ENCODE results near the gene KISS1.

Gene KISS1

DNA sequence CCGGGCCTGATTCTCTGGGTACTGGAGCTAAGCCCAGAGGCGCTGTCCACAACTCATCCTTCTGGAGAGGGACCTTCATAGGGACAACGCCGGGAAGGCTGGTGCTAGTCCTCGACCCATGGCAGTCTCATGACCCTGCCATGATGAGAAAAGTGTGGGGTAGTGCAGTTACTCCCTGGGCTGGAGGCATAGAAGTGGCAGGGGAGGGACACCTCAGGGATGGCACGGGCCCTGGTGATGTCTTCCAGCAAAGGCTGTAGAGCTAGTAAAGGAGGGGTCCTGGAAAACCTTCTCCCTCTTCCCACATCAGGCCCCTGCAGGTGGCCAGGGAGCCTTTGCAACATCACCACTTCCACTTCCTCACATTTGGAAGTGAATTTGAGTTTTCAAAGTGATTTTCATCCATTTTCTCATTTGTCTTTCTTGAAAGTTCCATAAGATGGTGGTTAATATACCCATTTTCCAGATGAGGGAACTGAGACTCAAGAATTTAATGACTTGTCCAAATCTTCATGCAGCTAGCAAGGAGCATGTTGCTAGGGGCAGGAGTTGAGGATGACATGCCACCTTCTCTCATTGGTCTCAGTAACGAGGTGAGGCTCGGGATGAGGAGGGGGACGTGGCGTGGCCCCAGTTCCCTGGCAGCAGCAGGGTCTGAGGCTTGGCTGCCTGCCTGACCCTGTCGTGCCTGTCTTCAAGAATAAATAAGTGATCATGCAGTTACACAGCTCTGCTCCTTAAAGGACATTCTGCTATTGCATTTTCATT lies 20.8 kb upstream of the KISS1 start:
- no peak for DNase-seq

- DNase-seq = no peak
Measured at GRCh38 chr1:204216236-204216635, 19.9 kb upstream of the KISS1 start.

- DNase-seq = no peak
Measured at GRCh38 chr1:204213668-204214662, 17.7 kb upstream of the KISS1 start, which contains the start of gene GOLT1A. GOLT1A (minus strand) TSS chr1:204213988; CDS start chr1:204213906, 82 bp downstream.

GRCh38 chr1:204212715-204213114 lies 16.4 kb upstream of the KISS1 start:
- DNase-seq = no peak

GRCh38 chr1:204211046-204211445 lies 14.8 kb upstream of the KISS1 start:
- no peak for DNase-seq

GRCh38 chr1:204207136-204207616 lies 10.9 kb upstream of the KISS1 start:
- peak; percentile 30 for DNase-seq

- DNase-seq = no peak
Measured at GRCh38 chr1:204206121-204206520, 9.8 kb upstream of the KISS1 start.

DNA sequence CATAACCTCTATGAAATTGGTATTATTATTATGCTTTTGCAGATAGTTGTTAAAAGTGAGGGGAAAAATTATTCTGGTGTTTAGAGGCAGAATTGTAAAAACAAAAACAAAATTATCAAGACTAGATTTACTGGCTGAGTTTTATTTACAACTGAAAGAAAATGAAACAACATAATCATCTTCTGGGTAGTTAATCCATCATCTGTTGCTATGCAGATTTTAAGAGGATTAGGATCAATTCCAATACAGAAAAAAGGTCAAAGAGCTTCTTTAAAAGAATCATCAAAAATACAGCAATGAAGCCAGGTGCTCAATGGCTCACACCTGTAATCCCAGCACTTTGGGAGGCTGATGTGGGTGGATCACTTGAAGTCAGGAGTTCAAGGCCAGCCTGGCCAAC lies 9.2 kb upstream of the KISS1 start:
- no peak for DNase-seq

DNA sequence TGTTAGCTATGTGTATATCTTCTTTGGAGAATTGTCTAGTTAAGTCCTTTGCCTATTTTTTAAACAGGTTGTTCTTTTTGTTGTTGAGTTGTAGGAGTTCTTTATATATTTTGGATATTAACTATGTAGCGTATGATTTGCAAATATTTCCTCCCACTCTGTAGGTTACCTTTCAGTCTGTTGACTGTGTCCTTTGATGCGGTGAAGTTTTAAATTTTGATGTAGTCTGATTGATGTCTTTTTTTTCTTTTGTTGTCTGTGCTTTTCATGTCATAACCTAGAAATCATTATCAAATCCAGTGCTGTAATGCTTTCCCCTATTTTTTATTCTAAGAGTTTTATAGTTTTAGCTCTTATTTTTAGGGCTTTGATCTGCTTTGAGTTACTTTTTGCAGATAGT lies 8.7 kb upstream of the KISS1 start:
- no peak for DNase-seq

- no peak for DNase-seq
Measured at GRCh38 chr1:204203206-204203767, 7.0 kb upstream of the KISS1 start.

DNA sequence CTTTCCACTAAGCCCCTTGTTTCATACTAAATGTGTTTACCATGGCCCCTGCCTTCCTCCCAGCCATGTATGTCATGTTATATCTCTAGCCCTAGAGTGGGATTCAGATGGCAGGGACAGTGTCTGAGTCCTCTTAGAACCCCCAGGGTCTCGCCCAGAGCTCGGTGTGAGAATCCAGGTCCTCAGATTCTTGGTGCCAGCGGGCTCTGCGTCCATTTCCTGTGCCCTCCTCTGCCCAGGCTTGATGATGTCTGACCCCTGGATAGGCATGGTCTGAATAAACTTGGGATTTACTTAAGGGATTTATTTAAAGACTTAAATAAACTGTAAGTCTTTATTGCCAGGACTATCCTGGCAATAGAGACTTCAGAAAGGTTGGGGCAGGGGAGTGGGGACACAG lies 6.2 kb upstream of the KISS1 start:
- DNase-seq = no peak

GRCh38 chr1:204201348-204202040 lies 5.2 kb upstream of the KISS1 start:
- DNase-seq = no peak

- DNase-seq = no peak
Measured at GRCh38 chr1:204199579-204199978, 3.3 kb upstream of the KISS1 start.

DNA sequence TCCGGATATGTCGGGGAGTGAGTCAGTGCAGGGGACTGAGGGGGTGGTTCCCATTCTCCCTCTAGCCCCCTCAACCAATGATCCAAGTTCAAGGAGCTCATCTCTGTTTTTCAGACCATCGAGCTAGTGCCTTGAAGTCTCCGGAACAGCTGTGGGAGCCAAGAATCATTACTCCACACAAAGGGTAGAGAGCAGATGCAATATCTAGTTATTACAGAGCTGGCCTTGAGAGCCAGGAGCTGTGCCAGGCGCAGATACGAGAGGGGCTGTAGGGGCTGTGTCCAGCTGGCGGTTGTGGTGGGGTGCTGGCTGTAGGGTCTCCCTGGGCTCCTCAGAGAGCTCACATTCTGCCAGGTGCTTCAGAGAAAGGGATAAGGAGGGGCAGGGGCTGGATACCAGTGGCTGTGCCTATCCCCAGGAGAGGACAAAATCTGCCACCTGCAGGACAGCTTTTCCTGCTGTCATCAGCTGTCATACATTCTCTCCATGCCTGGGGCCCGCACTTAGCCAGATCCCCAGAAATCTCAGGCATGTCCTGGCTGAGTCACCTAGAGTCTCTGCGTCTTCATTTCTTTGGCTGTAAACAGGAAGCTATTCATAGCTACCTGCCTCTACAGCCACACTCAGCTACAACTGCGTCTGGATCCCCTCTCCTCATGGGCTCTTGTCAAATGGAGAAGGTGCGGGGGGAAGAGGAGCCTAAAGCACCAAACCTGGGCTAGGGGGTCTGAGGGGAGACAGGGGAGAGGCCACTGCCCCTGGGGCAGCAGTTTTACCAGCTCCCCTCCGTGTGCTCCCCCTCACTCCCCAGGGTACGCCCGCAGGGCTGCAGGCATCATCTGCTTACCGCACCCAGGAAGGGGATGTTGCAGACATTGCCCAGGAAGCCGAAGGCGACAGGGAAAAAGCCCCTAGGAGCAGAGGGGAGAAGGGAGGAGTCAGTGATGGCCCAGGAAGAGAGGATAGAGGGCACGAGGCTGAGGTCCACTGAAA lies 2.4 kb upstream of the KISS1 start:
- peak; percentile 35 for DNase-seq

DNA sequence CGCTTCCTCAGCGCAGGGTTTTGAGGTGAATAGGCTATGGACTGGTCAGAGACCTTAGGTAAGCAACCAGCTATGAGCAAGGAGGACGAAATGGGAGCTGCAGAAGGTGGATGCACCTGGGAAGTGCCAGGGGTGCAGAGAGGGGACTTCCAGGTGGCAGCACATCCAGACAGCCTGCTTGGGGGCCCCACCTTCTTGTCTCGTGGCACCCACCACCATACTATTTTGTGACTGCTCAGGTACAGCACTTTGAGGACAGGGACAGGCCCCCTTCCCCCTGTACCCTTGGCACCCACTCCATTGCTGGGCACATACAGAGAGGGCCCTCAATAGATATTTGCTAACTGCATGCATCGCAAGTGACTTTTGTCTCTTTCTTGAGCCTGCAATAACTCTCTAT lies 777 bp upstream of the KISS1 start:
- DNase-seq = no peak

DNA sequence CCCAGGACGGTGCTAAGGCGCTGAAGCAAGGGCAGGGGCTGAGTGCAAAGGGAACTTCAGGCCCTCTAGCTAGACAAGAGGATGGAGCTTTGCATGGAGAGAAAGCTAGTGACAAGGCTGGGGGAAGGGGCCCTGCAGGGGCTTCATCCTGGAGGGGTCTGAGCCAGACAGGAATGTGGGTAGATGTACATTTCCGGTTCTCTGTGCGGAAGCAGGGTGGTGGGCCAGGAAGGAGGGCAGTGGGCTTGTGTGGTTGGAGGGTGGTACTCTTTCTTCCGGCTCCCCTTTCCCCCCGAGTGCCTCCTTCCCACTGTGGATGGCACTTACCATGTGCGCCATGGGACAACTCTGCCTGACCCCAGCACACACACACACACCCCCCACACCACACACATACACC lies 1.5 kb downstream of the KISS1 start:
- DNase-seq = no peak

- no peak for DNase-seq
Measured at GRCh38 chr1:204194080-204194479, 2.2 kb downstream of the KISS1 start.

- no peak for DNase-seq
Measured at GRCh38 chr1:204192589-204193352, 3.5 kb downstream of the KISS1 start.

DNA sequence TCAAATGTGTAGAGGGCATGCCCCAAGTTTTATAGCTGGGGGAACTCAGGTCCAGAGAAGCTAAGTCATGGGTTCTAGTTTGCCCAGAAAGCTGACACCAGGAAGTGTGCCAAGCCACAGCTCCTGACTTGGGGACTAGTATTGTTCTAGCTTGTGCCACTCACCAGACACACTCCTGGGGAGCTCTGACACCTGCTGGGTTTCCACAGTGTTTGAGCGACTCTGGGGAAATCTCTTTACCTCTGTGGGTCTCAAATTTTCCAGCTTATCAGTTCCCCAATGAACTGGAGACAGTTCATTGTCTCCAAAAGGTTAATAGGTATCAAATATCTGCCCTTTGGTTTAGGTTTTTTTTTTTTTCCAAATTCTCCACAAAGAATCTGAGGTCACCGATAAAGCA lies 4.2 kb downstream of the KISS1 start:
- DNase-seq = no peak

DNA sequence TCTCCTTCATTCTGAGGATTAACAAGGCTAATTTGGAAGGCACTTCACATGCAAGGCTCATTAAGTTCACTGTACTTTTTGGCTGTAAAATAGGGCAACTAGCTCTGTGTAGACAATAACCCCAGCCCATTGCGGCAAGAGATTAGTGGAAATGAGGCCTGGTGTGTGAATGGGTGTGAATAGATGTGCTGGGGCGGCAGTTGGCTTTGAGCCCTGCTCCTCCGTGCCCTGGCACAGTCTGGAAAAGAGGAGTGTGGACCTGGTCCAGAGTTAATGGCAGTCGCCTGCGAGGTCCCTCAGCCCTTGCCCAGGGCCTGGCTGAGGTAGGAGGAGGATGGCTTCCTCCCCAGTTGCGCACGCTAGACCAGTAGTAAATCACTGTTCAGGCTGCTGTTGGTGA lies 4.8 kb downstream of the KISS1 start:
- DNase-seq = peak; percentile 75

Measured in NCI-H1105 treated with DMSO at 0.1 percent for 48 hours (cell line).